ENCODE results near the gene INHBB. TPM values are rescaled to one million over a fixed set of nuclear protein-coding genes. Genes with fewer than 3 reads are reported as not detected.

INHBB gene
- total RNA-seq, 4 donors from 2014 or later = 3.1 to 23.8 (median 13.7) TPM

- intact Hi-C loops (cut with DNase I; ENCODE audit: low total_unique reads) = loop anchor here (2.0 to 5.0 kb wide), 2 partner anchors 98 to 115 kb away; no protein-coding TSS in a partner anchor
- ATAC-seq (no peak), DNase-seq (no peak)
- Histone ChIP-seq H3K27ac (no peak overlapping the region), H3K27me3 (peaks cover 23 to 39% (median 34%) of the 10 kb centered on the region in 3 donors), H3K4me1 (peaks cover 15 to 25% of the 10 kb centered on the region in 2 donors), H3K36me3 (no peaks in the 10 kb centered on the region), H3K4me3 (no peak overlapping the region), H3K9me3 (no peaks in the 10 kb centered on the region)
- in situ Hi-C loops (cut with MboI; ENCODE audit: low sequenced_read_pairs in 4 of 4) = loop anchor here (5.0 to 25.0 kb wide), 6 partner anchors 95 to 745 kb away; no protein-coding TSS in a partner anchor
- TF ChIP-seq, protein P1, sequence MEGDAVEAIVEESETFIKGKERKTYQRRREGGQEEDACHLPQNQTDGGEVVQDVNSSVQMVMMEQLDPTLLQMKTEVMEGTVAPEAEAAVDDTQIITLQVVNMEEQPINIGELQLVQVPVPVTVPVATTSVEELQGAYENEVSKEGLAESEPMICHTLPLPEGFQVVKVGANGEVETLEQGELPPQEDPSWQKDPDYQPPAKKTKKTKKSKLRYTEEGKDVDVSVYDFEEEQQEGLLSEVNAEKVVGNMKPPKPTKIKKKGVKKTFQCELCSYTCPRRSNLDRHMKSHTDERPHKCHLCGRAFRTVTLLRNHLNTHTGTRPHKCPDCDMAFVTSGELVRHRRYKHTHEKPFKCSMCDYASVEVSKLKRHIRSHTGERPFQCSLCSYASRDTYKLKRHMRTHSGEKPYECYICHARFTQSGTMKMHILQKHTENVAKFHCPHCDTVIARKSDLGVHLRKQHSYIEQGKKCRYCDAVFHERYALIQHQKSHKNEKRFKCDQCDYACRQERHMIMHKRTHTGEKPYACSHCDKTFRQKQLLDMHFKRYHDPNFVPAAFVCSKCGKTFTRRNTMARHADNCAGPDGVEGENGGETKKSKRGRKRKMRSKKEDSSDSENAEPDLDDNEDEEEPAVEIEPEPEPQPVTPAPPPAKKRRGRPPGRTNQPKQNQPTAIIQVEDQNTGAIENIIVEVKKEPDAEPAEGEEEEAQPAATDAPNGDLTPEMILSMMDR (IDR thresholded peaks at IDR 0.05 in 4 of 5, conservative IDR thresholded peaks at IDR 0.05 in 1 of 5) = no peak
- TF ChIP-seq POLR2A (IDR thresholded peaks at IDR 0.05) = no peak
Measured at GRCh38 chr2:120342446-120342845, 3.5 kb upstream of the INHBB start.

GRCh38 chr2:120343100-120343432, 2.9 kb upstream of the INHBB start:
- Histone ChIP-seq H3K4me1 (peaks cover 17 to 25% of the 10 kb centered on the region in 2 donors), H3K36me3 (no peaks in the 10 kb centered on the region), H3K9me3 (no peaks in the 10 kb centered on the region), H3K27ac (peak overlapping the region in 1 of 4 donors; percentile 63), H3K4me3 (peak overlapping the region; percentile 2 to 75 (median 60)), H3K27me3 (peaks cover 23 to 39% (median 38%) of the 10 kb centered on the region in 3 donors)
- no peak for TF ChIP-seq POLR2A (IDR thresholded peaks at IDR 0.05)
- TF ChIP-seq, protein P1 (IDR thresholded peaks at IDR 0.05 in 4 of 5, conservative IDR thresholded peaks at IDR 0.05 in 1 of 5) = no peak
- in situ Hi-C loops (cut with MboI; ENCODE audit: low sequenced_read_pairs in 4 of 4) (loop anchor here (5.0 to 25.0 kb wide), 6 partner anchors 94 to 744 kb away; no protein-coding TSS in a partner anchor), intact Hi-C loops (cut with DNase I; ENCODE audit: low total_unique reads) (loop anchor here (1.0 to 5.0 kb wide), 5 partner anchors 98 to 337 kb away; no protein-coding TSS in a partner anchor)
- ATAC-seq (peak in 1 of 2 donors; percentile 1), DNase-seq (peak in 1 of 2 donors; percentile 33)

DNA sequence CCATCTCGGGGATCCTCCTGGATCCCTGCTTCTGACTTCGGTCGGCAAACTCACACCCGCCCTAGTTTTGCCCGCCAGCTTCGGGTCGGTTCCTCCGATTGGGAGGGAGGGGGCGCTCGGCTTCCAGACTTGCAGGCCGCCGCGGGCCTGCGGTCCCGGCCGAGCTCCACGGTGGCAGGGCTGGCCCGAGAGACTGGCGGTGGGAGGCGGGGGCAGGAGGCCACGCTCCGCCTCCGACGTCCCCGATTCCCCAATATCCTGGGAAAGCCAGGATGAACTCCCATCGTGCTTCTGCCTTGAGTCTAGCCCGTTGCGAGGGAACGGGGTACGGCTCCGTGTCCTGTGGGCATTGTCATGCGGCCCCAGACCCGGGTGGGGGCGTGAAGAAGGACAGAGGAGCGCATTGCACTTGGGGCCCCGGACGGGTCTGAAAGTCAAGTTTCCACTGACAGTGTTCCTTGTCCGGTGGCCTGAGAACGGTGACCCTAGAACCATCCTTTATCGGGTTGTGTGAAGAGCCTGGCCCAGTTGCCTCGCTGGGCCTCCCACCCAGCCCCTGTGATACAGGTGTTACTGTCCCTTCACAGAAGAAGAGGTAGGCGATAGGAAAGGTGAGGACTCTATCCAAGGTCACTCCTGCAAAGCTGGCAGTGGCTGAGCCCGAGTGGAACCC, 2.4 kb upstream of the INHBB start:
- Histone ChIP-seq H3K27ac (peak overlapping the region in 3 of 4 donors; percentile 52 to 79 (median 63)), H3K4me3 (peak overlapping the region; percentile 58 to 75 (median 60)), H3K36me3 (no peaks in the 10 kb centered on the region), H3K9me3 (no peaks in the 10 kb centered on the region), H3K27me3 (peaks cover 23 to 39% (median 38%) of the 10 kb centered on the region in 3 donors), H3K4me1 (peaks cover 17 to 25% of the 10 kb centered on the region in 2 donors)
- TF ChIP-seq, protein P1 (IDR thresholded peaks at IDR 0.05 in 4 of 5, conservative IDR thresholded peaks at IDR 0.05 in 1 of 5) = peak; percentile 89 to 94 (median 93)
- TF ChIP-seq POLR2A (IDR thresholded peaks at IDR 0.05) = no peak
- ATAC-seq = peak; percentile 69 to 70
- in situ Hi-C loops (cut with MboI; ENCODE audit: low sequenced_read_pairs in 4 of 4) (loop anchor here (5.0 to 25.0 kb wide), 6 partner anchors 94 to 744 kb away; no protein-coding TSS in a partner anchor), intact Hi-C loops (cut with DNase I; ENCODE audit: low total_unique reads) (loop anchor here (1.0 to 5.0 kb wide), 6 partner anchors 75 to 337 kb away; no protein-coding TSS in a partner anchor)
- peak; percentile 76 to 83 for DNase-seq

GRCh38 chr2:120344214-120344975, 1.5 kb upstream of the INHBB start:
- Histone ChIP-seq H3K4me1 (peaks cover 17 to 25% of the 10 kb centered on the region in 2 donors), H3K27ac (peak overlapping the region; percentile 52 to 79 (median 60)), H3K4me3 (peak overlapping the region; percentile 58 to 75 (median 60)), H3K36me3 (peaks cover 0 to 5% of the 10 kb centered on the region in 2 donors), H3K27me3 (peaks cover 23 to 39% (median 38%) of the 10 kb centered on the region in 3 donors), H3K9me3 (no peaks in the 10 kb centered on the region)
- TF ChIP-seq, protein P1 (IDR thresholded peaks at IDR 0.05 in 4 of 5, conservative IDR thresholded peaks at IDR 0.05 in 1 of 5) = peak in 3 of 5 experiments; percentile 5 to 31 (median 23)
- peak in 1 of 2 donors; percentile 11 for TF ChIP-seq POLR2A (IDR thresholded peaks at IDR 0.05)
- ATAC-seq = peak; percentile 34 to 35
- in situ Hi-C loops (cut with MboI; ENCODE audit: low sequenced_read_pairs in 4 of 4) = loop anchor here (5.0 to 25.0 kb wide), 6 partner anchors 93 to 743 kb away; no protein-coding TSS in a partner anchor
- intact Hi-C loops (cut with DNase I; ENCODE audit: low total_unique reads) = loop anchor here (2.0 to 5.0 kb wide), 2 partner anchors 74 to 113 kb away; no protein-coding TSS in a partner anchor
- DNase-seq = peak in 1 of 2 donors; percentile 37

Data from gastrocnemius medialis (tissue), 4 donors.